GM06990 (cell line): ENCODE data around the gene EIPR1.

Source experiments
- DNase-seq: peaks from one replicate; pipeline ENCODE4 v3.0.0-alpha.2; 2011; ENCODE audit not compliant: insufficient read length; ENCODE audit errors: extremely low read depth
- H3K27me3 ChIP-seq: replicated peaks from 2 replicates; pipeline ENCODE4 v1.6.0; 2011; ENCODE audit warnings: low read length; ENCODE audit not compliant: control insufficient read depth, insufficient read depth
- H3K36me3 ChIP-seq: 2 replicates; pipeline ENCODE4 v1.5.1; 2011; ENCODE audit warnings: low read length; ENCODE audit not compliant: control insufficient read depth, insufficient read depth
- H3K4me3 ChIP-seq: replicated peaks from 2 replicates; pipeline ENCODE4 v1.5.1; 2011; ENCODE audit warnings: low read depth, mild to moderate bottlenecking, control low read depth, low read length
- TF ChIP-seq, protein P1 (sequence below): IDR thresholded peaks from 2 replicates; pipeline ENCODE4 v1.5.1; 2011; ENCODE audit warnings: low read length, control low read depth, mild to moderate bottlenecking, inconsistent platforms; ENCODE audit not compliant: insufficient read depth, poor library complexity, severe bottlenecking

The EIPR1 gene

GRCh38 chr2:3187467-3187866, 190.2 kb downstream of the EIPR1 start:
- Histone ChIP-seq H3K4me3 (no peak overlapping the region), H3K27me3 (no peaks in the 10 kb centered on the region), H3K36me3 (peaks cover 12% of the 10 kb centered on the region)
- DNase-seq: no peak
- TF ChIP-seq, protein P1, sequence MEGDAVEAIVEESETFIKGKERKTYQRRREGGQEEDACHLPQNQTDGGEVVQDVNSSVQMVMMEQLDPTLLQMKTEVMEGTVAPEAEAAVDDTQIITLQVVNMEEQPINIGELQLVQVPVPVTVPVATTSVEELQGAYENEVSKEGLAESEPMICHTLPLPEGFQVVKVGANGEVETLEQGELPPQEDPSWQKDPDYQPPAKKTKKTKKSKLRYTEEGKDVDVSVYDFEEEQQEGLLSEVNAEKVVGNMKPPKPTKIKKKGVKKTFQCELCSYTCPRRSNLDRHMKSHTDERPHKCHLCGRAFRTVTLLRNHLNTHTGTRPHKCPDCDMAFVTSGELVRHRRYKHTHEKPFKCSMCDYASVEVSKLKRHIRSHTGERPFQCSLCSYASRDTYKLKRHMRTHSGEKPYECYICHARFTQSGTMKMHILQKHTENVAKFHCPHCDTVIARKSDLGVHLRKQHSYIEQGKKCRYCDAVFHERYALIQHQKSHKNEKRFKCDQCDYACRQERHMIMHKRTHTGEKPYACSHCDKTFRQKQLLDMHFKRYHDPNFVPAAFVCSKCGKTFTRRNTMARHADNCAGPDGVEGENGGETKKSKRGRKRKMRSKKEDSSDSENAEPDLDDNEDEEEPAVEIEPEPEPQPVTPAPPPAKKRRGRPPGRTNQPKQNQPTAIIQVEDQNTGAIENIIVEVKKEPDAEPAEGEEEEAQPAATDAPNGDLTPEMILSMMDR: no peak

DNA sequence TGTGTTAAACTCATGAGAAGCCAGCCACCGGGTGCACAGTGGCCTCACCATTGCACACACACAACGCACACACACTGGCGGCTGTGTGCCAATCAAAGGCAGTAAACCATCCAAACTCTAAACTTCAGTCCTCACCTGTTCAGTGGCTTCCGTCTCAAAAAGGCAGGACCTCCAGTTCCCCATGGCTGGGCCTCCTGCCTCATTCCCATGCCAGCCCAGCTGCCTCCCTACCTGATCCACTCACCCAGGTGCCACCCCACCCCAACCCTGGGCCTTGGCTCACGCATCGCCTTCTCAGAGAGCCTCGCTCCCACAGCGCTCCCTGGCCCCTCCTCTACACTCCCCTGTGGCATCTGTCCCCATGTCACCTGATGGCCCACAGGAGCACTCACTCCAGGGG, 190.9 kb downstream of the EIPR1 start:
- DNase-seq: no peak
- TF ChIP-seq, protein P1: no peak
- Histone ChIP-seq H3K4me3 (no peak overlapping the region), H3K36me3 (peaks cover 8% of the 10 kb centered on the region), H3K27me3 (no peaks in the 10 kb centered on the region)

DNA sequence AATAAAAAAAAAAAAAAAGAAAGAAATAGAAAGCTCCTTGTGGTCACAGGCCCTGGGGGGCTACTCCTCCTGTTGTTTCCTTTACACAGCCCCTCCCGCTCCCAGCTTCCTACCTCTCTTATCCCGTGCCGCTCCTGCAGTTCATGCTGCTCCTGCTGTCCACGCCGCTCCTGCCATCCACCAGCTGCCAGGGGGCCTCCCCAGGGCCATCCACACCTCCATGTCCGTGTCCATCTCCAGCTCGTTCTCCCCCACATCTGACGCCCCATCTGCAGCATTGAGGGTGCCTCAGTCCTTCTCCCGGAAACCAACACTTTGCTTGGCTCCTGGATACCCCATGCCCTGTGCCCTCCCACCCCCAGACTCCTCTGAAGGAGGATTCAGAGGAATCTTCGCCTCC, 191.7 kb downstream of the EIPR1 start:
- TF ChIP-seq, protein P1: no peak
- no peak for DNase-seq
- H3K36me3 ChIP-seq: peaks cover 8% of the 10 kb centered on the region
- H3K27me3 ChIP-seq: no peaks in the 10 kb centered on the region
- no peak overlapping the region for H3K4me3 ChIP-seq

GRCh38 chr2:3185256-3185655, 192.4 kb downstream of the EIPR1 start:
- no peak overlapping the region for H3K4me3 ChIP-seq
- H3K36me3 ChIP-seq: peaks cover 8% of the 10 kb centered on the region
- H3K27me3 ChIP-seq: no peaks in the 10 kb centered on the region
- TF ChIP-seq, protein P1: no peak
- DNase-seq: no peak

GRCh38 chr2:3184167-3184566, 193.5 kb downstream of the EIPR1 start:
- TF ChIP-seq, protein P1: no peak
- Histone ChIP-seq H3K4me3 (no peak overlapping the region), H3K36me3 (peaks cover 6% of the 10 kb centered on the region), H3K27me3 (no peaks in the 10 kb centered on the region)
- no peak for DNase-seq

GRCh38 chr2:3183766-3184165, 193.9 kb downstream of the EIPR1 start:
- no peak for DNase-seq
- no peaks in the 10 kb centered on the region for H3K27me3 ChIP-seq
- peaks cover 6% of the 10 kb centered on the region for H3K36me3 ChIP-seq
- no peak overlapping the region for H3K4me3 ChIP-seq
- TF ChIP-seq, protein P1: no peak
